Gastroesophageal sphincter (tissue), 4 donors: ENCODE data around the gene ALKBH8. TPM values are rescaled to one million over a fixed set of nuclear protein-coding genes. Genes with fewer than 3 reads are reported as not detected.

Experiments used
- ATAC-seq: fragments of 150-250 bp; one replicate; pipeline ENCODE4 v1.9.1; 2016; ENCODE audit warnings: mild to moderate bottlenecking, moderate library complexity
- H3K27ac ChIP-seq, 4 donors: fragments of 200-600 bp; sonication (generic) in 3 of 4; 1 replicate in 3 of 4; 2 replicates in 1 of 4; pipeline ENCODE4 v1.5.1; 2016 to 2019
- H3K27me3 ChIP-seq: fragments of 200-600 bp; sonication (generic); one replicate; pipeline ENCODE4 v1.5.1; 2019
- H3K36me3 ChIP-seq, 2 donors: fragments of 200-600 bp; sonication (generic); one replicate each; pipeline ENCODE4 v1.5.1; 2019; ENCODE audit warnings: control low read depth in 1 of 2
- H3K4me1 ChIP-seq, 3 donors: fragments of 200-600 bp; sonication (generic); 1 replicate in 2 of 3; 2 replicates in 1 of 3; pipeline ENCODE4 v1.5.1; 2016 to 2019; ENCODE audit warnings: control low read depth in 2 of 3
- H3K4me3 ChIP-seq, 2 donors: fragments of 200-600 bp; sonication (generic); one replicate each; pipeline ENCODE4 v1.5.1; 2019; ENCODE audit warnings: mild to moderate bottlenecking in 1 of 2, moderate library complexity in 1 of 2
- H3K9me3 ChIP-seq, 3 donors: fragments of 200-600 bp; sonication (generic); one replicate each; pipeline ENCODE4 v1.5.1; 2017 to 2019; ENCODE audit warnings: control low read depth in 2 of 3
- CTCF ChIP-seq, 4 experiments: fragments of 200-600 bp in 2 of 4; fragments of 450-650 bp in 2 of 4; sonication (generic) in 1 of 4; IDR thresholded peaks; one replicate each; pipeline ENCODE4 v1.5.1; 2017 to 2019; ENCODE audit warnings: antibody characterized with exemption in 4 of 4, mild to moderate bottlenecking in 2 of 4, moderate library complexity in 2 of 4
- EP300 ChIP-seq: sonication (generic); formaldehyde crosslinking; IDR thresholded peaks from one replicate; pipeline ENCODE4 v1.6.1; 2017; ENCODE audit warnings: antibody characterized with exemption, mild to moderate bottlenecking
- POLR2A ChIP-seq, 2 donors: fragments of 450-650 bp; IDR thresholded peaks; one replicate each; pipeline ENCODE4 v1.6.1; 2017; ENCODE audit warnings: antibody characterized with exemption in 2 of 2, mild to moderate bottlenecking in 2 of 2, moderate library complexity in 1 of 2
- POLR2AphosphoS5 ChIP-seq: sonication (generic); formaldehyde crosslinking; IDR thresholded peaks from one replicate; pipeline ENCODE4 v1.6.1; 2017; ENCODE audit warnings: antibody characterized with exemption
- WGBS, 2 donors: methylation state at CpG; one replicate each; pipeline ENCODE4 v1.1.5; 2018; ENCODE audit warnings: low coverage in 1 of 2; 5-methylcytosine and 5-hydroxymethylcytosine counted together
- total RNA-seq, 4 donors: library from RNA; depleted of rRNA; stranded (reverse); fragments of >200 nt; gene quantifications; one replicate each; pipeline ENCODE4 v1.1.0, GENCODE V29; 2016

ALKBH8 gene
- total RNA-seq, 4 donors from 2014 or later: 4.9 to 11.4 (median 8.3) TPM

- no peak for ATAC-seq
Observed at GRCh38 chr11:107561688-107562087, 3.8 kb downstream of the ALKBH8 start.

GRCh38 chr11:107550304-107550703 is 15.2 kb downstream of the ALKBH8 start:
- ATAC-seq: no peak
- H3K27me3 ChIP-seq: no peaks in the 10 kb centered on the region
- H3K36me3 ChIP-seq: peaks cover 0 to 56% of the 10 kb centered on the region in 2 donors
- H3K4me1 ChIP-seq: no peaks in the 10 kb centered on the region
- TF ChIP-seq POLR2AphosphoS5 (no peak), EP300 (no peak), POLR2A (IDR thresholded peaks at IDR 0.05) (no peak), CTCF (IDR thresholded peaks at IDR 0.05) (no peak)
- no peak overlapping the region for H3K27ac ChIP-seq
- no peak overlapping the region for H3K4me3 ChIP-seq
- no peaks in the 10 kb centered on the region for H3K9me3 ChIP-seq
- WGBS, 2 donors: 77% methylated on average over 3 of the region's 4 CpGs; no CpG with 5 or more reads in 1 of the 2 donors

More at GRCh38 chr11:107561688-107562087, 3.8 kb downstream of the ALKBH8 start:
- peaks cover 0 to 23% of the 10 kb centered on the region in 2 donors for H3K36me3 ChIP-seq
- no peaks in the 10 kb centered on the region for H3K9me3 ChIP-seq
- H3K4me1 ChIP-seq: peaks cover 13 to 29% (median 14%) of the 10 kb centered on the region in 3 donors
- no peak for TF ChIP-seq EP300
- no peak for TF ChIP-seq POLR2AphosphoS5
- TF ChIP-seq POLR2A (IDR thresholded peaks at IDR 0.05): no peak
- TF ChIP-seq CTCF (IDR thresholded peaks at IDR 0.05): no peak
- no peak overlapping the region for H3K4me3 ChIP-seq
- no peaks in the 10 kb centered on the region for H3K27me3 ChIP-seq
- H3K27ac ChIP-seq: no peak overlapping the region

- no peak overlapping the region for H3K27ac ChIP-seq
- H3K9me3 ChIP-seq: no peaks in the 10 kb centered on the region
- peaks cover 0 to 56% of the 10 kb centered on the region in 2 donors for H3K36me3 ChIP-seq
- H3K27me3 ChIP-seq: no peaks in the 10 kb centered on the region
- no peaks in the 10 kb centered on the region for H3K4me1 ChIP-seq
- 90 to 94% methylated on average over 2 of the region's 2 CpGs for WGBS, 2 donors
- TF ChIP-seq POLR2A (IDR thresholded peaks at IDR 0.05): no peak
- no peak for TF ChIP-seq EP300
- no peak for TF ChIP-seq CTCF (IDR thresholded peaks at IDR 0.05)
- no peak for TF ChIP-seq POLR2AphosphoS5
- H3K4me3 ChIP-seq: no peak overlapping the region
- no peak for ATAC-seq
Observed at GRCh38 chr11:107549954-107550285, 15.6 kb downstream of the ALKBH8 start.

- Histone ChIP-seq H3K9me3 (no peaks in the 10 kb centered on the region), H3K36me3 (peaks cover 0 to 55% of the 10 kb centered on the region in 2 donors), H3K4me3 (no peak overlapping the region), H3K27me3 (no peaks in the 10 kb centered on the region), H3K27ac (no peak overlapping the region), H3K4me1 (no peaks in the 10 kb centered on the region)
- ATAC-seq: no peak
- WGBS, 2 donors: 62 to 70% methylated on average over 5 to 6 of the region's 6 CpGs
- no peak for TF ChIP-seq POLR2A (IDR thresholded peaks at IDR 0.05)
- TF ChIP-seq POLR2AphosphoS5: no peak
- no peak for TF ChIP-seq EP300
- peak; percentile 65 to 81 (median 73) for TF ChIP-seq CTCF (IDR thresholded peaks at IDR 0.05)
Observed at GRCh38 chr11:107549253-107549953, 16.1 kb downstream of the ALKBH8 start.

- no peak overlapping the region for H3K27ac ChIP-seq
- H3K4me3 ChIP-seq: no peak overlapping the region
- no peaks in the 10 kb centered on the region for H3K9me3 ChIP-seq
- H3K4me1 ChIP-seq: no peaks in the 10 kb centered on the region
- ATAC-seq: no peak
- H3K36me3 ChIP-seq: peaks cover 0 to 47% of the 10 kb centered on the region in 2 donors
- 74 to 85% methylated on average over 4 of the region's 4 CpGs for WGBS, 2 donors
- no peaks in the 10 kb centered on the region for H3K27me3 ChIP-seq
- no peak for TF ChIP-seq POLR2A (IDR thresholded peaks at IDR 0.05)
- TF ChIP-seq EP300: no peak
- TF ChIP-seq POLR2AphosphoS5: no peak
- no peak for TF ChIP-seq CTCF (IDR thresholded peaks at IDR 0.05)
Observed at GRCh38 chr11:107547961-107548360, 17.6 kb downstream of the ALKBH8 start.
